Activated naive CD4-positive, alpha-beta T cell treated with anti-CD3 and anti-CD28 coated beads for 36 hours (primary cell): ENCODE measurements around the gene BACE2. TPM values are rescaled to one million over a fixed set of nuclear protein-coding genes. Genes with fewer than 3 reads are reported as not detected.

ENCODE experiments used
- CTCF ChIA-PET: fragments of 350-600 bp; sonication (Branson Sonifier 250); formaldehyde crosslinking; loops from one replicate; lab custom pipeline; 2021; ENCODE audit warnings: antibody characterized with exemption; lab: Charles Lee
- DNase-seq: peaks from one replicate; pipeline ENCODE4 v3.0.0-alpha.2; 2020
- H3K27ac Mint-ChIP-seq: one replicate; pipeline ENCODE4 v1.8.0; 2021; ENCODE audit warnings: mild to moderate bottlenecking, mixed read lengths
- H3K27me3 Mint-ChIP-seq: one replicate; pipeline ENCODE4 v1.8.0; 2021; ENCODE audit warnings: low read depth, mixed read lengths
- H3K36me3 Mint-ChIP-seq: one replicate; pipeline ENCODE4 v1.8.0; 2021; ENCODE audit warnings: low read depth, mixed read lengths
- H3K4me1 Mint-ChIP-seq: one replicate; pipeline ENCODE4 v1.8.0; 2021; ENCODE audit warnings: low read depth, mixed read lengths
- H3K4me3 Mint-ChIP-seq: one replicate; pipeline ENCODE4 v1.8.0; 2021; ENCODE audit warnings: mild to moderate bottlenecking, moderate library complexity, mixed read lengths
- H3K9me3 Mint-ChIP-seq: one replicate; pipeline ENCODE4 v1.8.0; 2021; ENCODE audit warnings: mixed read lengths
- intact Hi-C: fragments of 100-400 bp; cut with micrococcal nuclease; formaldehyde crosslinking; loops from one replicate; pipeline ENCODE4 v1.15.1; 2023
- total RNA-seq, 2 experiments: library from RNA; stranded (reverse); gene quantifications; one replicate each; pipeline ENCODE4 v1.2.3, GENCODE V29; 2021

The BACE2 gene
- under 1 TPM; 0.17 to 0.89 TPM for total RNA-seq

DNA sequence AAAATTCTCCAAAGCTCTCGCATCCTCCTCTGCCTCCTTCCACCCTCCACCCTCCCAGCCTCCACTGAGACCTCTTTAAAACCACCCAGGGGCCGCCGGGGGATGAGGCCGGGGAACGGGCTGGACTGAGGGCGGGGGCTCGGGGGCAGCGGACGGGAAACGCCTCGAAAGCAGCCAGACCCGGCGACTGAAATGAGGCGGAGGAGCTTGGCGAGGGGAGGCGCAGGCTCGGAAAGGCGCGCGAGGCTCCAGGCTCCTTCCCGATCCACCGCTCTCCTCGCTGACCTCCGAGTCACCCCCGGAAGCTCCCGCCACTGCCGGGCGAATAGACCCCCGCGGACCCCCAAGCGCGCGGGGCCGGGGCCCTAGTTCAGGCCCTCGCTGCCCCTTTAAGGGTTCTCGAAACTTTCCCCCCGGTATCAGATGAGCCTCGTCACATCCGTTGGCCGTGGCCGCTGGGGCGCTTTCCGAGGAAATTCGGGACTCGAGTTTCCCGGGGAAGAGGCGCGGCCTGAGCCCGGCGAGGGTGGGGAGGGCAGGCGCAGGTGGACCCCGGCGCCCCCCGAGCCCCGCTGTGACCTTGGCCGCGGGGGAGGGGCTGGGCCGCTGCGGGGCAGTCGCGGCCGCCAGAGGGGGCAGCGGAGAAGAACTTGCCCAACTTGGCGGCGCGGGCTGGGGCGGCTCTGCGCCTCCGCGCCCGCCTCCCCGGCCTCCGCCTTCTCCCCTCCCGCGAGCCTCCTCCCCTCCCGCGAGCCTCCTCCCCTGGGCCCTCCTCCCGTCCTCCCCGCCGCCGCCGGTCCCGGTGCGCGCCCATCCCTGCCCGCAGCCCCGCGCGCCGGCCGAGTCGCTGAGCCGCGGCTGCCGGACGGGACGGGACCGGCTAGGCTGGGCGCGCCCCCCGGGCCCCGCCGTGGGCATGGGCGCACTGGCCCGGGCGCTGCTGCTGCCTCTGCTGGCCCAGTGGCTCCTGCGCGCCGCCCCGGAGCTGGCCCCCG, at the start of gene BACE2:
BACE2 (plus strand) TSS at position 813 of the 995 bp plus-strand sequence; CDS start at position 917, 104 bp downstream.
- H3K27me3 Mint-ChIP-seq = peaks cover 41% of the 10 kb centered on the region
- H3K4me3 Mint-ChIP-seq = peak within 1 kb of the TSS; percentile 63
- H3K4me1 Mint-ChIP-seq = peaks cover 8% of the 10 kb centered on the region
- CTCF ChIA-PET = no interaction called here
- peak; percentile 62 for DNase-seq
- no peaks in the 10 kb centered on the region for H3K9me3 Mint-ChIP-seq
- no peak within 1 kb of the TSS for H3K27ac Mint-ChIP-seq
- intact Hi-C loops = no loop called here
- peaks cover 1% of the 10 kb centered on the region for H3K36me3 Mint-ChIP-seq

DNA sequence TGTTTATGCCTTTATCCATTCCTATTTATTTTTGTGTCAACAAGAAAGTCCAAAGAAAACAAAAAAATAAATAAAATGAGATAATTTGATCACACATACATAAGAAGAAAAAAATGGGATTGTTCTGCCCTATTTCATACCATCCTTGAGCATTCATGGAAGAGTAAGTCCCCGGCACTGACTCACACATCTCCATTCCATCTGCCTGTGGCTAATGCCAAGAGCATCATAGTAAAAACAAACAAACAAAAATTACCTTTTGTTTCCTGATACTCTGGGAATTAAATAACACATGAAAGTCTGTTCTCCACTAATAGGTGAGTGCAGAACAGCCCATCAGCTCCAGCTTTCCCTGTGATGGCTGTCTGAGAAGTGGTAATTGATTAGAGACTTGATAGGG, 48.1 kb upstream of the BACE2 start:
- H3K27ac Mint-ChIP-seq = no peak overlapping the region
- CTCF ChIA-PET = no interaction called here
- intact Hi-C loops = no loop called here
- no peaks in the 10 kb centered on the region for H3K36me3 Mint-ChIP-seq
- no peak overlapping the region for H3K4me3 Mint-ChIP-seq
- H3K9me3 Mint-ChIP-seq = no peaks in the 10 kb centered on the region
- no peak for DNase-seq
- peaks cover 14% of the 10 kb centered on the region for H3K27me3 Mint-ChIP-seq
- H3K4me1 Mint-ChIP-seq = no peaks in the 10 kb centered on the region

- intact Hi-C loops = no loop called here
- no peak for DNase-seq
- peaks cover 14% of the 10 kb centered on the region for H3K27me3 Mint-ChIP-seq
- H3K9me3 Mint-ChIP-seq = no peaks in the 10 kb centered on the region
- no peaks in the 10 kb centered on the region for H3K4me1 Mint-ChIP-seq
- no peak overlapping the region for H3K27ac Mint-ChIP-seq
- H3K36me3 Mint-ChIP-seq = no peaks in the 10 kb centered on the region
- no peak overlapping the region for H3K4me3 Mint-ChIP-seq
- CTCF ChIA-PET = interaction anchor here (0.6 to 1.4 kb wide), 3 partner anchors 13 to 290 kb away, joined by 4 read pairs; no protein-coding TSS in a partner anchor
These were observed 47.0 kb upstream of the BACE2 start for GRCh38 chr21:41120997-41121396.

GRCh38 chr21:41121785-41122415, 46.1 kb upstream of the BACE2 start:
- intact Hi-C loops = loop anchor here (2.0 kb wide), 1 partner anchor 339 kb away; no protein-coding TSS in a partner anchor
- Mint-ChIP-seq H3K27me3 (peaks cover 14% of the 10 kb centered on the region), H3K36me3 (no peaks in the 10 kb centered on the region), H3K4me1 (no peaks in the 10 kb centered on the region), H3K4me3 (no peak overlapping the region), H3K27ac (no peak overlapping the region), H3K9me3 (no peaks in the 10 kb centered on the region)
- CTCF ChIA-PET = interaction anchor here (0.5 to 1.4 kb wide), 2 partner anchors 15 to 48 kb away, joined by 3 to 4 read pairs; no protein-coding TSS in a partner anchor
- DNase-seq = peak; percentile 83

- H3K36me3 Mint-ChIP-seq = no peaks in the 10 kb centered on the region
- H3K9me3 Mint-ChIP-seq = peaks cover 6% of the 10 kb centered on the region
- no peak overlapping the region for H3K27ac Mint-ChIP-seq
- intact Hi-C loops = no loop called here
- no peak for DNase-seq
- no peaks in the 10 kb centered on the region for H3K4me1 Mint-ChIP-seq
- H3K27me3 Mint-ChIP-seq = peaks cover 14% of the 10 kb centered on the region
- H3K4me3 Mint-ChIP-seq = no peak overlapping the region
- CTCF ChIA-PET = no interaction called here
These were observed 43.2 kb upstream of the BACE2 start for GRCh38 chr21:41124641-41125201.

DNA sequence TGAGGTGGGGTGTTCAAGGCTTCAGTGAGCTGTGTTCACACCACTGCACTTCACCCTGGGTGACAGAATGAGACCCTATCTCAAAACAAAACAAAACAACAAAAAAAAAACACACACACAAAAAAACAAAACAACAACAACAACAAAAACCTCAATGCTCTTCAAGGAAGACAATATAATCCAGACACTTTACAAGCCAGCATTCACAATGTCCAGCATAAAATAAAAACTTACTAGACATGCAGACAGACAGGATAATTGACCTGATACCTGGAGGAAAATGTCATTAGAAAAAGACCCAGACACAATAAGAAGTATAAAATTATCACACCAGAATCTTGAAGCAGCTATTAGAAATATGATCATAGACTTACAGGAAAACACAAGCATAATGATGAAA, 39.0 kb upstream of the BACE2 start:
- Mint-ChIP-seq H3K27ac (no peak overlapping the region), H3K4me1 (no peaks in the 10 kb centered on the region), H3K4me3 (no peak overlapping the region), H3K27me3 (peaks cover 4% of the 10 kb centered on the region), H3K36me3 (no peaks in the 10 kb centered on the region), H3K9me3 (peaks cover 6% of the 10 kb centered on the region)
- CTCF ChIA-PET = interaction anchor here (0.6 kb wide), 1 partner anchor 61 kb away, joined by 3 read pairs; no protein-coding TSS in a partner anchor
- intact Hi-C loops = no loop called here
- no peak for DNase-seq

DNA sequence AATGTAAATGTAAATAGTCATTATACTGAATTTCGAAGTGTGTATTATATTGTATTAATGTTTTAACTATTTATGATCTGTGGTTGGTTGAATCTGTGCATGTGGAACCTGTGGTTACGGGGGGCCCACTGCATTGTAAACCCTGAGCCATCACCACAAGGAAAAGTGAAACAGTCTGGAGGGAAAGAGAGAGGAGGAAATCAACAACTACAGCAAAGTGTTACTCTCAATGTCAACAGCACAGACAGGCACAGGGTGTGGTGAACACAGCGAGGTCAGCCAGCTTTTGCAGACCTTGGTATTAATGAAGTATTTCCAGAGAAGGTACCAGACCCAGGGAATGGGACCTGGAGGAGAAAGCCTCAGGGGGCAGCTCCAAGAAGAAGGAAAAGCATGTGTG, 37.1 kb upstream of the BACE2 start:
- Mint-ChIP-seq H3K36me3 (no peaks in the 10 kb centered on the region), H3K4me3 (no peak overlapping the region), H3K4me1 (no peaks in the 10 kb centered on the region), H3K27ac (no peak overlapping the region), H3K27me3 (peaks cover 4% of the 10 kb centered on the region), H3K9me3 (peaks cover 6% of the 10 kb centered on the region)
- intact Hi-C loops = no loop called here
- no peak for DNase-seq
- CTCF ChIA-PET = no interaction called here

DNA sequence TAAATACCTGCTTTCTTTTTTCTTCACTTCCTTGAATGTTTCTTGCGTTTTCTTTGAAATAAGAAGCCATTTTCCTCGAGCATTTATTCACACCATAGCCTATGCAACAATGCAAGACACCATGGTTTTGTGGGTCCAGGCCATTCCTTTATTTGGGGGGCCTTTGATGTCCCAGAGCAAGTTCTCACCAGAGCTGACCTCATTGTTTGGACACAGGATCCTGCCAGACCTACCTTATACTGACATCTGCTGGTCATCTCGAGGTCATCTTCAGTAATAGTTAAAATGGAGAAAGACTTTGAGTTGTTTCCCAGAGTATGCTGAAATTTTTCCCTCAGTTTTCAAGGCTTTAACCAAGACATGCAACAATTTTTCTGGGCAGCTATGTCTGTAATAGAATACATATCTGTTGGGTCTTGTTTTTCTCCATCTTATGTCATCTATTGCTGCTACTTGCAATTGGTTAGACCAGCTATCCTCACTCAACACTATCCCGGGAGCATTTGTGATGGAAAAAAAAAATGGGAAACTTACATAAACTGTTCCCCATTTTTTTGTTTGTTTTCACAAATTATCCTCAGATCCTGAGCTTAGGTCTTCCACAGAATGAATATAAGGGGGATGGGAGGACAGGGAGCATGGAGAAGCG, 34.0 kb upstream of the BACE2 start:
- H3K27me3 Mint-ChIP-seq = peaks cover 8% of the 10 kb centered on the region
- CTCF ChIA-PET = interaction anchor here (0.6 to 1.1 kb wide), 5 partner anchors 11 to 257 kb away, joined by 3 to 4 read pairs (median 3); no protein-coding TSS in a partner anchor
- H3K9me3 Mint-ChIP-seq = peaks cover 5% of the 10 kb centered on the region
- H3K27ac Mint-ChIP-seq = no peak overlapping the region
- H3K4me3 Mint-ChIP-seq = no peak overlapping the region
- no peaks in the 10 kb centered on the region for H3K36me3 Mint-ChIP-seq
- DNase-seq = no peak
- intact Hi-C loops = no loop called here
- no peaks in the 10 kb centered on the region for H3K4me1 Mint-ChIP-seq

- no peaks in the 10 kb centered on the region for H3K4me1 Mint-ChIP-seq
- H3K4me3 Mint-ChIP-seq = no peak overlapping the region
- H3K27me3 Mint-ChIP-seq = peaks cover 5% of the 10 kb centered on the region
- H3K36me3 Mint-ChIP-seq = no peaks in the 10 kb centered on the region
- intact Hi-C loops = no loop called here
- H3K27ac Mint-ChIP-seq = no peak overlapping the region
- DNase-seq = no peak
- CTCF ChIA-PET = interaction anchor here (0.6 to 1.0 kb wide), 2 partner anchors 13 to 42 kb away, joined by 3 read pairs; no protein-coding TSS in a partner anchor
- no peaks in the 10 kb centered on the region for H3K9me3 Mint-ChIP-seq
These were observed 32.2 kb upstream of the BACE2 start for GRCh38 chr21:41135746-41136145.

- no peak for DNase-seq
- H3K4me1 Mint-ChIP-seq = no peaks in the 10 kb centered on the region
- no peak overlapping the region for H3K27ac Mint-ChIP-seq
- CTCF ChIA-PET = interaction anchor here (0.6 to 1.3 kb wide), 4 partner anchors 8 to 42 kb away, joined by 3 to 4 read pairs (median 3); no protein-coding TSS in a partner anchor
- no peak overlapping the region for H3K4me3 Mint-ChIP-seq
- intact Hi-C loops = no loop called here
- peaks cover 5% of the 10 kb centered on the region for H3K27me3 Mint-ChIP-seq
- H3K36me3 Mint-ChIP-seq = no peaks in the 10 kb centered on the region
- no peaks in the 10 kb centered on the region for H3K9me3 Mint-ChIP-seq
These were observed 31.7 kb upstream of the BACE2 start for GRCh38 chr21:41136286-41136685.

- peaks cover 3% of the 10 kb centered on the region for H3K27me3 Mint-ChIP-seq
- H3K4me3 Mint-ChIP-seq = no peak overlapping the region
- CTCF ChIA-PET = interaction anchor here (1.2 to 1.3 kb wide), 2 partner anchors 9 to 16 kb away, joined by 3 to 4 read pairs; no protein-coding TSS in a partner anchor
- H3K4me1 Mint-ChIP-seq = no peaks in the 10 kb centered on the region
- no peaks in the 10 kb centered on the region for H3K36me3 Mint-ChIP-seq
- intact Hi-C loops = no loop called here
- H3K9me3 Mint-ChIP-seq = no peaks in the 10 kb centered on the region
- DNase-seq = no peak
- H3K27ac Mint-ChIP-seq = no peak overlapping the region
These were observed 30.6 kb upstream of the BACE2 start for GRCh38 chr21:41137401-41137800.
